Hepatocyte (in vitro differentiated cells): ENCODE data around the gene CPVL. TPM values are rescaled to one million over a fixed set of nuclear protein-coding genes. Genes with fewer than 3 reads are reported as not detected.

Source experiments
- DNase-seq: peaks from one replicate; pipeline ENCODE4 v3.0.0-alpha.2; 2016; ENCODE audit warnings: low spot score
- H2AFZ ChIP-seq: fragments of 200-600 bp; sonication (generic); 2 replicates; pipeline ENCODE4 v1.6.0; 2016; ENCODE audit warnings: antibody characterized with exemption, mild to moderate bottlenecking
- H3K27ac ChIP-seq: fragments of 200-600 bp; sonication (generic); 2 replicates; pipeline ENCODE4 v1.5.1; 2016; ENCODE audit warnings: mild to moderate bottlenecking
- H3K27me3 ChIP-seq: fragments of 200-600 bp; sonication (generic); 2 replicates; pipeline ENCODE4 v1.6.1; 2016
- H3K36me3 ChIP-seq: fragments of 200-600 bp; sonication (generic); replicated peaks from 2 replicates; pipeline ENCODE4 v1.5.1; 2016; ENCODE audit warnings: low read depth; ENCODE audit not compliant: insufficient read depth
- H3K4me1 ChIP-seq: fragments of 200-600 bp; sonication (generic); 2 replicates; pipeline ENCODE4 v1.5.1; 2016; ENCODE audit warnings: mild to moderate bottlenecking, moderate library complexity; ENCODE audit not compliant: insufficient read depth
- H3K4me2 ChIP-seq: fragments of 200-600 bp; sonication (generic); 2 replicates; pipeline ENCODE4 v1.6.0; 2016
- H3K4me3 ChIP-seq: fragments of 200-600 bp; sonication (generic); 2 replicates; pipeline ENCODE4 v1.5.1; 2016; ENCODE audit warnings: mild to moderate bottlenecking
- H3K79me2 ChIP-seq: fragments of 200-600 bp; sonication (generic); 2 replicates; pipeline ENCODE4 v1.6.0; 2017; ENCODE audit warnings: mild to moderate bottlenecking
- H3K9me2 ChIP-seq: fragments of 200-600 bp; sonication (generic); replicated peaks from 2 replicates; pipeline ENCODE4 v1.6.0; 2017; ENCODE audit warnings: mild to moderate bottlenecking; ENCODE audit not compliant: insufficient read depth
- H3K9me3 ChIP-seq: fragments of 200-600 bp; sonication (generic); 2 replicates; pipeline ENCODE4 v1.5.1; 2016; ENCODE audit warnings: low read depth, mild to moderate bottlenecking
- H4K20me1 ChIP-seq: fragments of 200-600 bp; sonication (generic); 2 replicates; pipeline ENCODE4 v1.6.0; 2016; ENCODE audit warnings: mild to moderate bottlenecking; ENCODE audit not compliant: insufficient read depth, poor library complexity, severe bottlenecking
- CTCF ChIP-seq: fragments of 200-600 bp; sonication (generic); IDR thresholded peaks from 2 replicates; pipeline ENCODE4 v1.5.1; 2016; ENCODE audit warnings: antibody characterized with exemption, mild to moderate bottlenecking; ENCODE audit not compliant: poor library complexity
- EZH2 ChIP-seq: fragments of 200-600 bp; sonication (generic); IDR thresholded peaks from 2 replicates; pipeline ENCODE4 v1.6.1; 2016; ENCODE audit warnings: antibody characterized with exemption, mild to moderate bottlenecking, borderline replicate concordance
- EZH2phosphoT487 ChIP-seq: fragments of 200-600 bp; sonication (generic); IDR thresholded peaks from one replicate; pipeline ENCODE4 v1.6.1; 2018; ENCODE audit warnings: antibody characterized with exemption, mild to moderate bottlenecking, low read depth, moderate library complexity; ENCODE audit not compliant: unreplicated experiment, severe bottlenecking
- WGBS: methylation state at CpG from one replicate; pipeline ENCODE4 v1.1.6; 2016; ENCODE audit warnings: low lambda C conversion rate; ENCODE audit errors: missing lambda C conversion rate; 5-methylcytosine and 5-hydroxymethylcytosine counted together
- polyA plus RNA-seq: library from polyadenylated mRNA; unstranded; fragments of >200 nt; fragmentation: Nextera tagmentation; extraction: Ambion mirVana; gene quantifications from 2 replicates; pipeline ENCODE4 v1.2.1, GENCODE V29; 2016
- total RNA-seq: library from RNA; depleted of rRNA; stranded (reverse); fragments of >200 nt; gene quantifications from 2 replicates; pipeline ENCODE4 v1.2.3, GENCODE V29; 2014

CPVL gene
- total and polyA plus RNA-seq, 2 experiments from 2014 or later = 26.2 to 36.3 TPM

DNA sequence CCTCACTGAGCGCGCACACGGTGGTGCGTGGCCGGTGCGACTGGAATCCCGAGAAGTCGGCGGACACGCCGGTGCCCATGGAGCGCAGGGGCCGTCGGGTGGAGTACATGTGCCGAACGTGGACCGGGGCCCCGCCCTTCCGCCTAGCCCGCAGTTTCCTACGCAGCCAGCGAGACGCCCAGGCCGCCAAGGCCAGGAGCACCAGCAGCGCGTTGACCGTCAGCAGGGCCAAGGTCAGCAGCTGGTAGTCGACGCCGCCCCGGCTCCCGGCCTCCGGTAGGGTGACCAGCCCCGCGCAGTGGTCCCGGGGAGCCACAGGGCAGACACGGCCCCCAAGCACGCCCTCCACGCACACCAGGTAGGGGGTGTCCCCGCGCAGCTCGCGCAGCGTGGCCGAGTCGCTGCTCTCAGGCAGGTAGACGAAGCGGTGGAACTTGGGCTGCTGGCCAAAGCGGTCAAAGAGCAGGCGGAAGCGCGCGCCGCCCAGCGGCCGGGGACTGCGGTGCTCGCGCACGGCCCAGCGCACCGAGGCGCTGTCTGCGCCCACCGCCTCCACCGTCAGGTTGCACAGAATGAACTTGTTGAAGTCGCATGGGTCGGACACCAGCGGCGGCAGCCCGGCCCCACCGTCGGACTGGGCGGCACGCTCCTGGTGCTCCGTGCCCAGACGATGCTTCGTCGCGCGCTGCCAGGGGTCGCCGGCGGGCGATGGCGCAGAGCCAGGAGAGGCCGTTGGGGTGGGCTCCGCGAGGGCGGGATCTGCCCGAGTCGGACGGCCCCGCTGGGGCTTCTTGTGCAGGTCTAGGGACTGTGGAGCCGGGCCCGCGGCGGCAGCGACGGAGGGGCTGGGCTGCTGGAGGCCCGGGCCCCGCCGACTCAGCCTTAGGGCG lies 190.4 kb downstream of the CPVL start:
- H2AFZ ChIP-seq = peak overlapping the region; percentile 87
- DNase-seq = peak; percentile 89
- H3K36me3 ChIP-seq = no peaks in the 10 kb centered on the region
- no peaks in the 10 kb centered on the region for H3K9me3 ChIP-seq
- H3K4me3 ChIP-seq = peak overlapping the region; percentile 52
- H3K27ac ChIP-seq = no peak overlapping the region
- H3K4me1 ChIP-seq = peaks cover 33% of the 10 kb centered on the region
- H3K79me2 ChIP-seq = no peaks in the 10 kb centered on the region
- no peak for TF ChIP-seq EZH2phosphoT487
- TF ChIP-seq CTCF = peak; percentile 65
- TF ChIP-seq EZH2 = no peak
- no peaks in the 10 kb centered on the region for H4K20me1 ChIP-seq
- 22% methylated on average over 86 of the region's 104 CpGs for WGBS
- H3K9me2 ChIP-seq = no peaks in the 10 kb centered on the region
- peak overlapping the region; percentile 99 for H3K4me2 ChIP-seq
- H3K27me3 ChIP-seq = peaks cover 40% of the 10 kb centered on the region

DNA sequence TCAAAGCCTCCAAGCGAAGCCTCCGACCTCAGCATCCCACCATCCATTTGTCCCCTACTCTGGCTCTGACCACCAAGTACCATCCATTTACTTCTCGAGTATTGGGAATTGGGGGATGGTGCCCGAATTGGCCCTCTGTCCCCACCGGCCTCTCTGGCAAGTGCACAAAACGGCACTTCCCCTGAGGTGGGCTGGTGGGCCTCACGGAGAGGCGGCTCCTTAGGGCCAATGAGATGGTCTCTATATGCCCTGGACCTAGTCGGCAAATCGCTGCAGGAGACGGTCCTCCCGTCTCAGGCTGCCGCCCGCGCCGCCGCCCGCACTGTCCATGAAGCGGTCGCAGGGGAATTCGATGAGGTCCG lies 191.0 kb downstream of the CPVL start:
- H3K4me3 ChIP-seq = peak overlapping the region; percentile 52
- H3K4me2 ChIP-seq = peak overlapping the region; percentile 99
- no peaks in the 10 kb centered on the region for H4K20me1 ChIP-seq
- DNase-seq = no peak
- WGBS = 71% methylated on average over 19 of the region's 22 CpGs
- H2AFZ ChIP-seq = peak overlapping the region; percentile 87
- no peak overlapping the region for H3K27ac ChIP-seq
- H3K27me3 ChIP-seq = peaks cover 41% of the 10 kb centered on the region
- no peak for TF ChIP-seq EZH2phosphoT487
- TF ChIP-seq CTCF = no peak
- no peak for TF ChIP-seq EZH2
- H3K4me1 ChIP-seq = peaks cover 33% of the 10 kb centered on the region
- no peaks in the 10 kb centered on the region for H3K79me2 ChIP-seq
- no peaks in the 10 kb centered on the region for H3K9me3 ChIP-seq
- H3K9me2 ChIP-seq = no peaks in the 10 kb centered on the region
- H3K36me3 ChIP-seq = no peaks in the 10 kb centered on the region

- Histone ChIP-seq H4K20me1 (no peaks in the 10 kb centered on the region), H3K36me3 (no peaks in the 10 kb centered on the region), H3K9me3 (no peaks in the 10 kb centered on the region), H3K9me2 (no peaks in the 10 kb centered on the region), H3K79me2 (no peaks in the 10 kb centered on the region), H3K4me3 (no peak overlapping the region), H3K4me1 (peaks cover 33% of the 10 kb centered on the region), H3K4me2 (peak overlapping the region; percentile 99), H2AFZ (no peak overlapping the region), H3K27ac (no peak overlapping the region), H3K27me3 (peaks cover 41% of the 10 kb centered on the region)
- no peak for TF ChIP-seq EZH2phosphoT487
- TF ChIP-seq EZH2 = no peak
- no peak for TF ChIP-seq CTCF
- 70% methylated on average over 5 of the region's 5 CpGs for WGBS
- DNase-seq = no peak
Measured at GRCh38 chr7:28954946-28955345, 191.4 kb downstream of the CPVL start.
